GM21786 (cell line): ENCODE data around the gene PLEKHA6.

ENCODE experiments used
- ATAC-seq: cut with Tn5 transposase; IDR thresholded peaks from one replicate; pipeline ENCODE4 v1.9.1; 2021; ENCODE audit not compliant: unreplicated experiment

The PLEKHA6 gene

DNA sequence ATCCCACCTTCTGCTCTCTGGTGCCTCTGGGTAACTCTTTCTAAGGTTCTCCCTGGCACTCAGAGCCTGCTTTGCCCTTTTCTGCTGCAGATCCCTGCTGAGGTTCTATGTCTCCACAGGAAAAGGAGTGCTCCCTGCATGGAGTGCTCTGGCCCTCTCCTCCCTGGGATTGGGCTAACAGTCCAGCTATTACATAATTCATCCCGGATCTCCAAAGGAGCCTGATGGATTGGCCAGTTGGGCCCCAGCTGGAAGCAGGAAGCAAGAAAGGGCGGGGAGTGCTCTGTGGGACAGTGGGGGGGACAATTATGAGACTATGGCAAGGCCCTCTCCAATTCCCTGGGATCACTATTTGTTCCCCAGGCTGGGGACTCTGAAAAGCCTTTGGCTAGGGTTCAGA is 94.1 kb downstream of the PLEKHA6 start:
- no peak for ATAC-seq

DNA sequence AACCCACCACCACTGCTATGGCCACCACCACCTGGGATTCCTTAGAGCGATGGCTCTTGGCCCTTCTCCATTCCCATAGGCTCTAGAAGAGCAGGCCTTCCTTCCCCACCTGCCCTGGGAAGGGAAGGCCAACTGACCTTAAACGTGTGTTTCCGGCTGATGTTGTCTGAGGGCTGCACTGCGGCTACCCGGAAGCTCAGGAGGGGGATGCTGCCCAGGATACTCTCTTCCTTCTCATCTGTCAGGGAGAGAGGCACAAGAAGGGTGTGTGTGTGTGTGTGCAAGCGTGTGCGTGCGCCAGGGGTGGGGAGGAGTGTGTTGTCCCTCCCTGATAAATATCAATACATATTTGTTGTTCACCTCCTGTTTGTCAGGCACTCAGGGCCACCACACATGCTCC is 94.9 kb downstream of the PLEKHA6 start:
- ATAC-seq: no peak

DNA sequence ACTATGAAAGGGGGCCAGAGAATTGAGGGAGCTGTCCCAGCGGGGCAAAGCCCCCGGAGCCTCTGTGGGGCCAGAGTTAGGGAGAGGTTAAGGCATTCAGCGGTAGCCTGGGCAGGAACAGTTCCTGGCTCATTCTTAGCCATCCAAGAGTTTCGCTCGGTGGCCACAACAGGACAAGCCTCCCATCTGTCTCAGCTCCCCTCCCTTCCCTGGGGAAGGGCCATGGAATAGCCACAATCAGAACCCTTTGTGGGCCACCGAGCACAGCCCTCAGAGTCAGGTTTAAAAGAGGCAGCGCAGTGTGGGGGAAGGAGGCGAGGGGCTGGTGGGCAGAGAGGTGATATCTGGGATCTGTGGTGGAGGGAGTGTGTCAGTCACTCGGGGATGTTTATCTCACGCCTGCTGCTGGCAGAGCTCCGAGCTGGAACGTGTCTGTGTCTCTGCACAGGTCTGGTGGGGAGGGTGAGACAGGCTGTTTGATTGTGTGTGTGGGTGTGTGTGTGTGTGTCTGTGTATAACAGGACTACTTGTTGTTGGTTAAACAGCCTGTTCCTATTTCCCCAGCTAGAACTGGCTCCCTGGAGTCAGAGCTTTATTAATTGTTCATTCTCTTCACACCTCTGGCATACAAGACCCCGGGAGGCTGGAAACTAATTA is 96.3 kb downstream of the PLEKHA6 start:
- ATAC-seq: no peak

DNA sequence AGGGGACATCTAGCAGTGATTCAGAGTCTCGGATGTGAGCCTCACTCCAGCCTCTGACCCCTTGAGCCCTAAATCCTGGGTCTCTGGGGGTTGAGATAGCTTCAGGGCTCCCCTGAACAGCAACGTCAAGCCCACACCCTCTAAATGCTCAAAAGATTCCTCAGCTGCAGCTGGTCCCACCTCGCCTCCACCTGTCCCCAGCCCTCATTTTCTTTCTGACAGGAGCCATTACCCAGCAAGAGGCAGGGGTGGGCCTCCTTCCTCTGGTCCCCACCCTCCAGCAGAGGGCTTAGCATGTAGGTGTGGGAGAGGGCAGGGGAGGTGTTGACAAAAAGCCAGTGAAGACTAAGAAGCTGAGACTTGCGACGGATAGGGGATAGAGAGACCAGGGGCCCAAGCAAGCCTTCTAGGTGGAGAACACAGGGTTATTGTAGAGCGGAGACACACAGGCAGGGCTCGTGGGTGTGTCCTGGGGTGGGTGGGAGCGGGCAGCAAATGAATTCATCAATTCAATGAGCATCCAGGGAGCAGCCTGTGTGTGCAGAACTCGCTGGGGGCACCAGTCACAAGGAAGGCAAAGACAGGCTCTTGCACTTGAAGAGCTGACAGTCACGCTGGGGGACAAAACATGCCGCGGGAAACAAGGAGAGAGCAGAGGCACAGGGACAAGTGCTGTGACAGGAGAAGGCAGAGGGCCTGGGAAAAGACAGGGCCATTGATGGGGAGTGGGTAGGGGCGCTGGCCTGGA is 97.0 kb downstream of the PLEKHA6 start:
- no peak for ATAC-seq

DNA sequence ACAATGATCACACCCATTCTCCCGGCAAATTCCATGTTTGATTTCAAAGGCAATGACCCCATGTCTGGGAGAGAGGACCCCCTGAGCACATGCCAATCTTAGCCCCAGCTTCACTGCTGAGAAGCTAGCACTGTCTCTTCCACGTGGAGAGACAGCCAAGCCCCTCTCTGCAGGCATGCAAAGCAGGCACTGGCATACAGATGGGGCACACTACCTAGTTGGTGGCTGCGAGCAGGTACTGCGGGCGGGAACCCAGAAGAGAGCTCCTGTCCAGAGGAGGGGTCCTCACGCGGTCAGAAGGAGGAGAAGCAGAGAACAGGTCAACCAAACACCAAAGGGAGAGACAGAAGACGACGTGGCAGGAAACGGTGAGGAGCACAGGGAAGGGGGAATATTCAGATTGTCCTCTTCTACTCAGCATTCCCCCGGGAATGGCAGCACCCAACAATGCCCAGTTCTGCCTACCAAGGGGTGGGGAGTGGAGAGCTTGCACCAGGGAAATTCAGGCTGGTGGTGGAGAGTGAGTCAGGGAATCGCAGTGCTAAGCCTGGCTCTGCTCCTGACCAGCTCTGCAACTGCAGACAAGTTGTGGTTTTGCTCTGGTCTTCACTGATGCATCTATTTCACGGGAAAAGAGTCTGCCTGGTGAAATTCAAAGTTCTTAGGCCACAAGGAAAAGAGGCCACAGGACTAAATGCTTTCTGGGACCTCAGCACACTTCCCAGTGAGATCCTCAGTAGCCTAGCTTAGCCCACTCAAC is 97.8 kb downstream of the PLEKHA6 start:
- ATAC-seq: no peak

DNA sequence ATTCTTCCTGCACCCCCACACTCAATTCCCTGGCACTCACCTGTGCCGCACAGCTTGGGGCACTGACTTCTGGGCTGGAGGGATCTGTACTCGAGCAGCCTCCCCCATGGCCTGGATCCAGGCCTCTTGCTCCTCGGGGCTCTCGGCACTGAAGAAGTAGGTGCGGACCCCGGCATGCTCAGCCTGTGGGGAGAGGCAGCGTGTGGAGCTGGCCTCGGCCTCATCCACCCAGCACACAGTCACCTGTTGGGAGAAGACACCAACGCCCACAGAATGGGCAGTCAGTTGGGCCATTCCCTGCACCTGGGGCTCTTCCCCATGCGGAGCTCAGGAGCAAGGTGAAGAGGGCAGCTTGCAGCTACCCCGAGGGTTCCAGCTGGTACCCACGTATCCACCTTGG is 98.5 kb downstream of the PLEKHA6 start:
- ATAC-seq: no peak

DNA sequence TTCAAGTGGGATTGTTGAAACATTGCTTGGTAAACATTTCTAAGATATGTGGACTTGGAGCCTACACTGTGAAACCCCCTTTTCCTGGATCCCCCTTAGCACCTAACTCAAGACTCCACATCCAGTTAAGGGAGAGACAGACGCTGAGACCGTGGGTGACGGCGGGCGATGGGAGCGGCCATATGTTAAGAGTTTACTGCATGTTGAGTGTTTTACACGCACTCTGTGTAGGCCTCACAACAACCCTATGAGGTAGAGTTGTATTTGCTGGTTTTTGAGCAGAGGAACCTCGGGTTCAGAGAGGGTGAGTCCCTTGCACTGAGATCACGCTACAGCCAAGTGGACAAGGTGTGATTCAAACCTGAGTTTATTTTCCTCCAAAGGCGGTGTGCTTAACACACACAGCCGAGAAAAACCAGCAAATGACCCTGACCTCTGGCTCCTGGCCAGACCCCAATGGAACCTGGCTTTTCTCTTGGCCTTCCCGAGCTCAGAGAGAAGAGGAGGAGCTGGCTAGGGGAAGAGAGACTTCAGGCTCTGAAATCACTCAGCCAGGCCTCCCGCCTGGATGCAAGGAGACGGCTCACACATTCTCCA is 99.0 kb downstream of the PLEKHA6 start:
- ATAC-seq: no peak

DNA sequence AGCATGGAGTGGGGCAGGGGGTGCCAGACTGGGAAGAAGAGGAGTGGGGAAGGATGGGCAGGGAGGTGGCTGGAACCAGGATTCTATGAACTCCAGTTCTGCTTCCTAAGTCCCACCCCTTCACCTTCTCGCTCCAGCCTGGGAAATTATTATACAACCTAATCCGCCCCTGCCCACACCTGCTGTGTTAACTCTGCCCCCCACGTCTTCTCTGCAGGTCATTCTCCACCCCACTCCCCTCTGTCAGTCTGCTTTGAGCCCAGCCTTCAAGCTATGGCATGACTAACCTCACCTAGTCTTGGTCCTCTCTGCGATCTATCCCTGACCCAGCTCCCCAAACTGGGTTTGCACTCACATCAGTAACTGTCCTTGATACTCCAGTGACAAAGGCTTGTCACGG is 99.9 kb downstream of the PLEKHA6 start:
- ATAC-seq: no peak

DNA sequence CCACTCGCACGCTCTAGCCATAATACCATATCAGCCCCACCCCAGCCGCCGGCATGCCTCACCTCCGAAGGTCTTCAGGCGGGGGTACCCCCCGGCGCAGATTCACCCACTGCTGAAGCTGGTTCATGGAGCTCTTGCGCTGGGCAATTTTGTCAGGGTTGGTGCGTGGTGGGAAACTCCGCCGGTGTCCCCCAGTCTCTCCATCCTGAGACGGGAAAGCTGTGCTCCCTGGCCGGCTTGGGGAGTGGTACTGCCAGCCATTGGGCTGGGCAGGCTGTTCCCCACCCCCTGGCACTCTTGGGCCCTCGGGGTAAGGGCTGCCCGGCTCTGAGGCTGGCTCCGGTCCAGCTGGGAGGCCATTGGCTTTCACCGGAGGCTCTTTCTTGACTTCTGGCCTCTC is 100.5 kb downstream of the PLEKHA6 start:
- no peak for ATAC-seq

DNA sequence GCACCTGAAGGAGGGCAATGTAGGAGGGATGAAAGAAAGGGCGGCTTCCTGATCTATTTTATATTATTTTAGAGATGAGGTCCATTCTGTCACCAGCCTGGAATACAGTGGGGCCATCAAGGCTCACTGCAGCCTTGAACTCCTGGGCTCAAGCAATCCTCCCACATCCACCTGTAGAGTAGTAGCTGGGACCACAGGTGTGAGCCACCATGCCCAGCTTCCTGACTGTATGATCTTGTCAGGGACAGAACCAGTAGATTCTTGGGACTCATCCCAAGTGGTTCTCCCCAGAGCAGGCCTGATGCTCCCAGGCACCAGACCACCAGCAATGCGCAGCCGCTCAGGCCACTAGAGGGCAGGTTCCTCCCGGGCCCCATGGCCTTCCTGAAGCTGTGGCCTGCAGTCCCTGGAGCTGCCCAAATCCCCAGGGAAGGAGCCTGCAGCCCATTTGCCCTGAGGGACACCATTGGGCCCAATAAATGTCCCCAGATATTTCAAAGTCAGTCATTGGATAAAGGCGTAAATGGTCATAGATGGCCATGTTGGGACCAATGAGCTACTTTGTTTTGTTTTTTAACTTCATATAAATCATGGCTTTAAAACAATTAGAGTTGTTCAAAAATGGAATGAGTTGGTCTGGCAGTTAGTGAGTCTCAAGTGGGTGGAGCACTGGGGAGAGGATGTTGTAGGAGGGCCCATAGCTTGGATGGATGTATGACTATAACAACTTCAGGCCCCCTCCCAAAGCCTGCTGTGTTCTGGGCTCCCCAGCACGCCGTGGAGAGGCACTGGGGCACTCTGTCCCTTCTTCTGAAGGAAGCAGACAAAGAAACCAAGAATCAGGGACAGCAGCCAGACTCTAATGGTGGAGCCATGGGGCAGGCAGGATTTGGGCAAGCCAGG is 101.3 kb downstream of the PLEKHA6 start:
- ATAC-seq: no peak

DNA sequence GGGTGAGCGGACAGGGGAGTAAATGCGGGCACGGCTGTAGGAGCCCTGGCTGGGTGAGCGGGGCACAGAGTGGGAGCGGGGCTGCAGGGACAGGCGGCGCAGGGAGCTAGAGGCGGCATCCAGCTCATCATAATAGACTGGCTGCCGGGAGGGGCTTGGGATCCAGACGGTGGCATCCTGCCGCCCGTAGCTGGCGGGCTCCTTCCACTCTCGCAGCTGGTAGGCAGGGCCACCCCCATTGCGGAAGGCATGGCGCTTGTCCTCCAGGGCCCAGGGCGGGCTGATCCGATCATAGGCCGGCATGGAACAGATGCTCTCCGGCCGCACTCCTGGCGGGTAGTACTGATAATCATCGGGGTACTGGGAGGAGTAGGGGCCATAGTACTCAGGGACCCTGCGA is 102.3 kb downstream of the PLEKHA6 start:
- no peak for ATAC-seq

DNA sequence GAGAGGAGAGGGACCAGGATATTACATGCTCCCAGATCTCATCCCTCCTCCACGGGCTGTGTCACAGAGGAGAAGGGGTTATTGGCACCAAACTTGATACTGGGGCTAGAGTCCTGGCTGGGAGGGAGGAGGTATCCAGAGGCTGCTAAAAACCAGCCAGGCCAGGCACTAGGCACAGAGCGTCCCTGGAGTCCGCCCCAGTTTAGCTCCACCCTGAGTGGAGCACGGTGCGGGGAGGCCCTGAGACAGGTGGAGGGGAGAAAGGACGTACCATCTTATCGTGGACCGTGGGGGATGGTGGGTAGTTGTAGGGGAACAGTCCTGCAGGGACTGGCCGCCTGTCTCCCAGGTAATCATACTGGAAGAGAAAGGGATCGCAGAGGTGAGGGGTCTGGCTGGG is 103.2 kb downstream of the PLEKHA6 start:
- ATAC-seq: no peak

DNA sequence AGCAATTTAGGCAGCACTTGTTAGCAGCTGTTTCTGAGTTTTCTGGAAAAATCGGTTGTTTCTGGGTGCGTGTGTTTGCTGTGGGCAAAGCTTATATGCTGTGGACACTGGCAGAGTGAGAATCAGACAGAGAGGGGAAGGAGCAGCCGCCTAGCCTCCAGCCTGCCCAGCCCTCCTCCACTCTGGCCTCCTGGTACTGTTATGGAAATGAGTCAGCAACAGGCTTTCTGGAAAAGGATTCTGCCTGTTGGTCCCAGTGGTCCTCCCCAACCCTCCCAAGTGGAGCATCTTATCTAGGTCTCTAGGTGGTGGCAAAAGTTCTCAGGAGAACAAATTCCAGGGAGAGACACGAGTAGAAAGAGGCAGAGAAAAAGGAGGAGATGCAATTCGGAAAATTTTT is 103.8 kb downstream of the PLEKHA6 start:
- ATAC-seq: no peak

DNA sequence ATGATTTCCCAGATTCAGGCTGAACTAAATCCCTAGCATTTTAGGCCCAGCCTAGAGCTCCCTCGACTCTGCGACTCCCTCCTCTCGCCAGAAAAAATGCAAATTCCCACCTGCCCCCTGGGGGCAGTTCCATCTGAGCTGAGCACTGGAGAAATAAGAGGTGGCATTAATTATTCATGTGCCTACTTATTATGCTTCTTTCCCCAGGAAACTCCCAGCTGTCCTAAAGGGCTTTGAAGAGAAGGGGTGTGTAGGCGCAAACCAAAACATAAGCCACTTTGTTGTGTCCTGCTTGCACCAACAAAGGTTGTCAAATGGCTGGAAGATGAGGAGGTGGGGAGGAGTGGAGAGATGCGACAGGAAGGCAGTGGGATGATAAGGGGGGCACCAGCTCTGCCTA is 104.5 kb downstream of the PLEKHA6 start:
- no peak for ATAC-seq

DNA sequence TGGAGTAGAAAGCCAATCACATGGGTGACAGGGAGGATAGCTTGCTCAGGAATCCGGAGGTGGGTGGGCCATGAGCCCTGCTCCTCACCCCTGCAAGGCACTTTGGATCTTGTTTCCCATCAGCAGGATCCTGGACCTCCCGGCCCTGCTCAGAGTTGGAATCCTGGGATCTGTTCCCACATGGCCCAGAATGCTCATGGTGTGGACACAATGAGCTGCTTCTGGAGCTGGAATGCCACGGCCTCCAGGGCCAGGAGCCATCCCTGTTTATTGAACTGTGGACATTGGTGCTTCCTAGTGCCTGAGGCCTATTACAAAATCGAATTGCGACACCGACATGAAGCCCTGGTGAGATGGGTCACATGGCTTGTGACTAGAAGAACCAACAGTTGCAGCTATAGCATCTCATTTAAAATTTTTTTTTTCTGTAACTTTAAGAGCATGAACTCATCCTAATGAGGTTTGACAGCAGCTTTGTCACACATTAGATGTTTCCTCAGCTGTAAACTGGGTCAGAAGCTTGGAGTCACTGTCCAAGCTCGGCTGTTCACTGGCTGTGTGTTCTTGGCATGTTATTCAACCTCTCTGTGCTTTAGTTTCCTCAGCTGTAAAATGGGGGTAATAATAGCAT is 105.6 kb downstream of the PLEKHA6 start:
- ATAC-seq: no peak

DNA sequence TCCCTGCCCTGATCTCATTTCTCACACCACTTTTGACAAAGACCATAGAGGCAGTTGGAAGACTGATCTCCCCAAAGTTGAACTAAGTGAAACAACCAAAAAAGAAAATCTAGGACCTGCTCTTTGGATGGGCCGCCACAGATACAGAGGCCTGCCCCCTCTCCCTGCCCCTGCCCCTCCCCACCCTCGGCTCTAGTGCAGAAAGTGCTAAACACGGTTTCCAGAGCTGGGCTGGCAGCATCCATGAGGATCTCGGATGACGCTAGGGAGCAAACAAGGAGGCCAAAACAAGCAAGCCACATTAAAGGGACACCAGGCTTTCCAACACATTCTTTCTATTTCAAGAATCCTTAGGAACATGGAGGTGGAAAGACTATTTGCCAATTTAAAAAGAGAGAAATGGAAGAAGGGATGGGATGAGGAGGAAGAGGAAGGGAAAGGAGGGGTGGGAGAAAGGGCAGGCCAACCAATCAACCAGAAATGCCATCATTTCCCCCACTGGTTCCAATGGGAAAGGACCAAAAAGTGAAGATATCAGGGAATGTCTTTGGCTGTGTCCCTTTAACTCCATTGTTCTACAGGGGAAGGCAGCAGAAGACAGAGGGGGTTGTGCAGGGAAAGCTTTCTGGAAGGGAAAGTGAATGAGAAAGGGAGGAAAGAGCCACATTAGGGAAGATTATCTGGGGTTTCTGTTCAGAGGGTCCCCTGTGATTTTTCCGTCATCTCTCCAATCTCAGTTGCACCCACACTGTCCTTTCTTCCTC is 107.6 kb downstream of the PLEKHA6 start:
- no peak for ATAC-seq

DNA sequence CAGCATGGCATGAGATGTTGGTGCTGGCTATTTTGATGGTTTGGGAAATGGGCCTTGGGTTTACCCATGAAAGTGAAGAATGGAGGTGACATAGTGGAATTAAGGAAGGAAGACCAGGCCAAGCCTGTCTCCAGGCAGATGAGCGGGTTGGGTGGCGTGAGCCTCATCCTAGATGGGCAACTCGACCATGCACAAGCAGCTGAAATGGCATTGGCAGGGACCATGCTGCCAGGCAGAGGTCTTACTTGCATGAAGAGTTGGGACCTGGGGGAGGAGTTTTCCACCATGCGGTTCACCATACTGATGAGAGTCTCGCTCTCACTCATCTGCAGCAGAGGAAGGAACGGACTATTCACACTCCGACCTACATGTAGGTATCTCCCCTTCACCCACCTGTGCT is 108.4 kb downstream of the PLEKHA6 start:
- no peak for ATAC-seq

DNA sequence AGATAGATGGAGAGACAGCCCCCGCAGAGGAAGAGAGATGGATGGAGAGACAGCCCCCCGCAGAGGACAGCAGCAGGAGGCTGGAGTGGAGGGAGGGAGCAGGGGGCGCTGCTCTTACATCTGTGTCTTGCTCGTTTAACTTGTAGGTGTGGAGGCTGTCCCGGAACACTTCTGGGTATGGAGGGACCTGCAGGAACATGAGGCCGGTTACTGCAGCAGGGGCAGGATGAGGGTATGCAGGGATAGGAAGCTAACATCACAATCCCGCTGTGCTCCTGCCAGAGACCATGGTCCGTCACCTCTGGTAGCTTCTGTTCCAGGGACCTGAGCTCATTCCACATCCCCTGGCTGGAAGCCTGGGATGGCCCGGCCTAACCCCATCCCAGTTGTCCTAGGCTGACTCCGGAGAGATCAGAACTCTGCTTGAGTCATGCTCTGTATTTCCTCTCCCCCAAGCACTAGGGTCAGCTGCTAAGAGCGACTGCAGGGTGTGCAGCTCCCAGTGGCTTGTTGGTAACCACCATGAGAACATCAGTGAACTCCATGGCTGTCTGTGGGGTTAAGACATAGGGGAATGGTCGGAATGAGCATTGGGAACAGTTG is 109.2 kb downstream of the PLEKHA6 start:
- no peak for ATAC-seq
